DND-41 (cell line): ENCODE measurements around the gene KRTAP9-4.
"Not testable (repeated sequence)": the region's sequence is repeated elsewhere in the genome, so short reads cannot be mapped to it uniquely, and the experiment has no call there.

ENCODE experiments used
- ATAC-seq: fragments of 200-7000 bp; cut with Tn5 transposase; 3 replicates; pipeline ENCODE4 v1.9.1; 2021; ENCODE audit warnings: low read depth; ENCODE audit not compliant: insufficient read depth
- DNase-seq: peaks from one replicate; pipeline ENCODE4 v3.0.0-alpha.2; 2020
- H2AFZ ChIP-seq: 2 replicates; pipeline ENCODE4 v1.6.0; 2012; ENCODE audit warnings: low read depth, low read length
- H3K27ac ChIP-seq: 2 replicates; pipeline ENCODE4 v1.5.1; 2012; ENCODE audit warnings: low read length, inconsistent platforms
- H3K27me3 ChIP-seq: fragments of 200-600 bp; sonication (generic); 2 replicates; pipeline ENCODE4 v1.6.0; 2012; ENCODE audit warnings: low read length, mild to moderate bottlenecking, inconsistent platforms; ENCODE audit not compliant: insufficient read depth, poor library complexity
- H3K36me3 ChIP-seq: 2 replicates; pipeline ENCODE4 v1.5.1; 2012; ENCODE audit warnings: low read length, inconsistent platforms; ENCODE audit not compliant: insufficient read depth
- H3K4me1 ChIP-seq: 2 replicates; pipeline ENCODE4 v1.5.1; 2012; ENCODE audit warnings: mild to moderate bottlenecking, low read length; ENCODE audit not compliant: insufficient read depth
- H3K4me2 ChIP-seq: 2 replicates; pipeline ENCODE4 v1.6.0; 2012; ENCODE audit warnings: mild to moderate bottlenecking, moderate library complexity, low read length, inconsistent platforms; ENCODE audit not compliant: insufficient read depth
- H3K4me3 ChIP-seq, 2 experiments: fragments of 200-600 bp in 1 of 2; shearing (Covaris generic) in 1 of 2; 2 replicates each; pipeline ENCODE4 v1.5.1; 2012 to 2016; ENCODE audit warnings: inconsistent platforms in 2 of 2, low read length in 2 of 2, mild to moderate bottlenecking in 2 of 2, low read depth in 1 of 2, moderate library complexity in 1 of 2
- H3K79me2 ChIP-seq: 2 replicates; pipeline ENCODE4 v1.6.0; 2012; ENCODE audit warnings: low read length, inconsistent platforms; ENCODE audit not compliant: insufficient read depth
- H3K9ac ChIP-seq: 2 replicates; pipeline ENCODE4 v1.6.0; 2012; ENCODE audit warnings: low read depth, mild to moderate bottlenecking, inconsistent platforms, low read length, moderate library complexity
- H3K9me3 ChIP-seq: 2 replicates; pipeline ENCODE4 v1.5.1; 2012; ENCODE audit warnings: low read length, moderate library complexity, mild to moderate bottlenecking, inconsistent platforms; ENCODE audit not compliant: insufficient read depth, severe bottlenecking
- H4K20me1 ChIP-seq: 2 replicates; pipeline ENCODE4 v1.6.0; 2012; ENCODE audit warnings: low read length; ENCODE audit not compliant: insufficient read depth
- EZH2 ChIP-seq: IDR thresholded peaks from 3 replicates; pipeline ENCODE4 v1.6.1; 2012; ENCODE audit warnings: borderline replicate concordance, low read depth, mild to moderate bottlenecking, moderate library complexity, low read length, inconsistent platforms; ENCODE audit not compliant: severe bottlenecking
- TF ChIP-seq, protein P1 (sequence below): IDR thresholded peaks from 2 replicates; pipeline ENCODE4 v1.5.1; 2012; ENCODE audit warnings: borderline replicate concordance, low read length, moderate library complexity, mild to moderate bottlenecking; ENCODE audit not compliant: poor library complexity, severe bottlenecking; ENCODE audit errors: extremely low read depth

The KRTAP9-4 gene

GRCh38 chr17:41251261-41251660, 1.8 kb downstream of the KRTAP9-4 start:
- H3K9me3 ChIP-seq, result no peaks in the 10 kb centered on the region
- H3K4me2 ChIP-seq, result no peak overlapping the region
- H3K27me3 ChIP-seq, result peaks cover 6% of the 10 kb centered on the region
- no peak overlapping the region for H2AFZ ChIP-seq
- H3K4me3 ChIP-seq, result no peak overlapping the region
- TF ChIP-seq, protein P1, sequence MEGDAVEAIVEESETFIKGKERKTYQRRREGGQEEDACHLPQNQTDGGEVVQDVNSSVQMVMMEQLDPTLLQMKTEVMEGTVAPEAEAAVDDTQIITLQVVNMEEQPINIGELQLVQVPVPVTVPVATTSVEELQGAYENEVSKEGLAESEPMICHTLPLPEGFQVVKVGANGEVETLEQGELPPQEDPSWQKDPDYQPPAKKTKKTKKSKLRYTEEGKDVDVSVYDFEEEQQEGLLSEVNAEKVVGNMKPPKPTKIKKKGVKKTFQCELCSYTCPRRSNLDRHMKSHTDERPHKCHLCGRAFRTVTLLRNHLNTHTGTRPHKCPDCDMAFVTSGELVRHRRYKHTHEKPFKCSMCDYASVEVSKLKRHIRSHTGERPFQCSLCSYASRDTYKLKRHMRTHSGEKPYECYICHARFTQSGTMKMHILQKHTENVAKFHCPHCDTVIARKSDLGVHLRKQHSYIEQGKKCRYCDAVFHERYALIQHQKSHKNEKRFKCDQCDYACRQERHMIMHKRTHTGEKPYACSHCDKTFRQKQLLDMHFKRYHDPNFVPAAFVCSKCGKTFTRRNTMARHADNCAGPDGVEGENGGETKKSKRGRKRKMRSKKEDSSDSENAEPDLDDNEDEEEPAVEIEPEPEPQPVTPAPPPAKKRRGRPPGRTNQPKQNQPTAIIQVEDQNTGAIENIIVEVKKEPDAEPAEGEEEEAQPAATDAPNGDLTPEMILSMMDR, result no peak
- TF ChIP-seq EZH2, result no peak
- no peaks in the 10 kb centered on the region for H4K20me1 ChIP-seq
- DNase-seq, result no peak
- no peak overlapping the region for H3K9ac ChIP-seq
- no peaks in the 10 kb centered on the region for H3K4me1 ChIP-seq
- ATAC-seq, result no peak
- H3K27ac ChIP-seq, result no peak overlapping the region
- H3K36me3 ChIP-seq, result no peaks in the 10 kb centered on the region
- no peaks in the 10 kb centered on the region for H3K79me2 ChIP-seq

- peaks cover 6% of the 10 kb centered on the region for H3K27me3 ChIP-seq
- H3K4me1 ChIP-seq, result no peaks in the 10 kb centered on the region
- no peaks in the 10 kb centered on the region for H4K20me1 ChIP-seq
- no peaks in the 10 kb centered on the region for H3K79me2 ChIP-seq
- no peak overlapping the region for H3K4me3 ChIP-seq
- TF ChIP-seq EZH2, result no peak
- DNase-seq (no peak), ATAC-seq (no peak)
- no peak overlapping the region for H2AFZ ChIP-seq
- no peaks in the 10 kb centered on the region for H3K36me3 ChIP-seq
- H3K27ac ChIP-seq, result no peak overlapping the region
- no peaks in the 10 kb centered on the region for H3K9me3 ChIP-seq
- H3K9ac ChIP-seq, result no peak overlapping the region
- H3K4me2 ChIP-seq, result no peak overlapping the region
These were observed 5.4 kb downstream of the KRTAP9-4 start for GRCh38 chr17:41254861-41255260.

DNA sequence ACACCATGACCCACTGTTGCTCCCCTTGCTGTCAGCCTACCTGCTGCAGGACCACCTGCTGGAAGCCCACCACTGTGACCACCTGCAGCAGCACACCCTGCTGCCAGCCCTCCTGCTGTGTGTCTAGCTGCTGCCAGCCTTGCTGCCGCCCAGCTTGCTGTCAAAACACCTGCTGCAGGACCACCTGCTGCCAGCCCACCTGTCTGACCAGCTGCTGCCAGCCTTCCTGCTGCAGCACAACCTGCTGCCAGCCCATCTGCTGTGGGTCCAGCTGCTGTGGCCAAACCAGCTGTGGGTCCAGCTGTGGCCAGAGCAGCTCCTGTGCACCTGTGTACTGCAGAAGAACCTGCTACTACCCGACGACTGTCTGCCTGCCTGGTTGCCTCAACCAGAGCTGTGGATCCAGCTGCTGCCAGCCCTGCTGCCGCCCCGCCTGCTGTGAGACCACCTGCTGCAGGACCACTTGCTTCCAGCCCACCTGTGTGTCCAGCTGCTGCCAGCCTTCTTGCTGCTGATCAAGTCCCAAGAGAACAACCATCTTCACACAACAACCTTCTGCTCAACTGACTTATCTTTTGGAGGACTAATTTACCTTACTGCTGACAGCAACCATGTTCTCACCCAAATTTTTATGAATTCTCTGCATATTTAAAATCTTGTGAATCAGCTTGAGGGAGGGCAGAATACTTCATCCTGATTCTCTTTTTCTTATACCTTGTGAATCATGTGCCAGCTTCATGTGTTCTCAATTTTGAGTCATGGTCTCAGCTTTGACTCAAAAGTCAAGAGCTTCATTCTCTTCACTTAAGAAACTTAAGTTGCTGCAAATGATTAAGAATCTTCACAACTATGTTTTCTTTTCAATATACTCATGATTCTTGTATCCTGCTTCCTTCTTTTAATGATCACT, 6.1 kb downstream of the KRTAP9-4 start, which contains the start of gene KRTAP9-9:
Gene KRTAP9-9 (plus strand): TSS at position 4 of the 910 bp plus-strand sequence.
- not testable (repeated sequence) for DNase-seq, H3K36me3 ChIP-seq, H4K20me1 ChIP-seq, H3K4me2 ChIP-seq, H3K4me1 ChIP-seq, H3K9ac ChIP-seq, H3K27me3 ChIP-seq, H2AFZ ChIP-seq, H3K4me3 ChIP-seq, H3K9me3 ChIP-seq, ATAC-seq, H3K27ac ChIP-seq, H3K79me2 ChIP-seq

DNA sequence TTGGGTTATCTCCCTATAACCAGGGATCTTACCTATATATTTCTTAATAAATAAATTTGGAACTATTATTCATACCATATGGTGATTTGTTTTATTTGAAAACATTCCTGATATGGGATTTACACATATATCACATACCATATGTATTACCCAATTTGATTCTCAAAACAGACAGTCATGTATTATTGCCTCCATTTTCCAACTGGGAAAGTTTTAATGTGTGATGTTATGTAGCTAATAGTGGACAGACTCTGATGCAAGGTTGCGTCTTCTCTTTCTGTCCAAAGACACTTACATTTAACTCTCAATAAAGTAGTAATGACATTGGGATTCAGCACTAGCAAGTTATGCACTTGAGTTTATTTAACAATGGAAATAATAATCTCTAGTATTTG, 6.8 kb downstream of the KRTAP9-4 start:
- Histone ChIP-seq H3K9ac (no peak overlapping the region), H3K79me2 (no peaks in the 10 kb centered on the region), H3K9me3 (no peaks in the 10 kb centered on the region), H3K4me3 (no peak overlapping the region), H2AFZ (no peak overlapping the region), H3K27ac (no peak overlapping the region), H4K20me1 (no peaks in the 10 kb centered on the region), H3K4me1 (no peaks in the 10 kb centered on the region), H3K4me2 (no peak overlapping the region), H3K36me3 (no peaks in the 10 kb centered on the region), H3K27me3 (peaks cover 6% of the 10 kb centered on the region)
- no peak for DNase-seq
- no peak for ATAC-seq
- no peak for TF ChIP-seq EZH2
- TF ChIP-seq, protein P1, result no peak
